Spinal cord (tissue), 10 donors: ENCODE results near the gene GTF3C1. TPM values are rescaled to one million over a fixed set of nuclear protein-coding genes. Genes with fewer than 3 reads are reported as not detected.

Experiments used
- DNase-seq, 6 donors: peaks; one replicate each; pipeline versions ENCODE4 v3.0.0 to v3.0.0-alpha.2; 2013 to 2015; ENCODE audit warnings: low spot score in 6 of 6, low read depth in 4 of 6
- H3K27ac ChIP-seq: one replicate; pipeline ENCODE4 v1.5.1; 2013; ENCODE audit warnings: low read depth, low read length, control low read depth
- H3K27me3 ChIP-seq: one replicate; pipeline ENCODE4 v1.6.1; 2013; ENCODE audit warnings: low read length; ENCODE audit not compliant: control insufficient read depth, insufficient read depth
- H3K36me3 ChIP-seq: one replicate; pipeline ENCODE4 v1.6.1; 2013; ENCODE audit warnings: low read length; ENCODE audit not compliant: control insufficient read depth, insufficient read depth
- H3K4me1 ChIP-seq: one replicate; pipeline ENCODE4 v1.6.1; 2013; ENCODE audit warnings: low read length; ENCODE audit not compliant: control insufficient read depth, insufficient read depth
- H3K4me3 ChIP-seq: one replicate; pipeline ENCODE4 v1.5.1; 2013; ENCODE audit warnings: low read depth, low read length, control low read depth
- H3K9me3 ChIP-seq: one replicate; pipeline ENCODE4 v1.6.1; 2013; ENCODE audit warnings: low read length; ENCODE audit not compliant: control insufficient read depth, insufficient read depth
- WGBS: methylation state at CpG from one replicate; pipeline ENCODE4 v1.1.5; 2013; ENCODE audit warnings: missing lambda C conversion rate; ENCODE audit not compliant: insufficient coverage; 5-methylcytosine and 5-hydroxymethylcytosine counted together
- polyA plus RNA-seq, 2 donors: library from polyadenylated mRNA; unstranded; fragments of 120-200 nt; gene quantifications; one replicate each; pipeline ENCODE4 v1.2.1, GENCODE V29; 2013; ENCODE audit not compliant: insufficient read length in 2 of 2
- total RNA-seq, 2 donors: library from RNA; depleted of rRNA in 1 of 2; stranded (reverse); fragments of 120-200 nt in 1 of 2; fragments of >200 nt in 1 of 2; gene quantifications; one replicate each; pipeline versions ENCODE4 v1.2.3 to v1.2.4, GENCODE V29; 2013 to 2014
- donor health status: healthy.

GTF3C1 gene
- total and polyA plus RNA-seq, 4 donors = 65.8 to 110 (median 93.3) TPM

DNA sequence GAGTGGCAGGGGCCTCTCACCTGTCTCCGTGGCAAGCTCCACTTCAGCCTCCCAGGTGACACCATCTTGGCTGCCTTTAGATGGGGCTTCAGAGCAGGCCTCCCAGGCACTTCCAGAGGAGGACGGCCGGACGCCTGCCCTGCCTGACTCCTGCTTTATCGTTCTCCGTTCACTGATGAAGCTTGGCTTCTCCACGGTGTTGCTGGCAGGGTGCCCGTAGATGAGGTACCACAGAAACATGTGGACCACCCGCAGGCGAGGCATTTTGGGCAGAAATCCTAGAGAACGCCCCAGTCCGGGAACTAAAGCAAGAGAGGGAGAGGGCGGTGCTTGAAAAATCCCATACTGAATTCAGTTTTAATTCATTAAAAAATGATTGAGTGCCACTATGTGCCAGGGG, 54.5 kb downstream of the GTF3C1 start:
- Histone ChIP-seq H3K9me3 (no peaks in the 10 kb centered on the region), H3K4me3 (no peak overlapping the region), H3K27ac (no peak overlapping the region), H3K27me3 (no peaks in the 10 kb centered on the region), H3K36me3 (peaks cover 86% of the 10 kb centered on the region), H3K4me1 (peaks cover 16% of the 10 kb centered on the region)
- peak in 2 of 6 donors; percentile 50 to 72 for DNase-seq
- WGBS = 48% methylated on average over 8 of the region's 13 CpGs

DNA sequence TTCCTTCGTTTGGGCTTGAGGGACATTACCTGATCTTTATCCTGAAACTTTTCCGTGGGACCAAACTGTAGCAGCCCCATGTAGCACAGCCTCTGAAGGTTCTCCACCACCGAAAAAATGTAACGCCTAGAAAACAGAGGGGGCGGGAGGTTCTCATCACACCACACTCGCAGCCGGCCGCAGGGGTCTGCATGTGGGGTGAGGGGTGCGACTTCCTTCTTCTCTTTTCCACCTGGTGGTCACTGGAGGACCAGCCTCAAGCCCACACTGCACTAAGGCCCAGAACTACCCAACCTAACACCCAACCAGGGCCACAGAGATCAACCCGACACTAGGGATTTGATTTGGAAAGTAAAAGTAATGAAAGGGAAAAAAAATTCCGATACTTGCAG, 57.1 kb downstream of the GTF3C1 start:
- H3K36me3 ChIP-seq = peaks cover 89% of the 10 kb centered on the region
- WGBS = 95% methylated on average over 2 of the region's 11 CpGs
- H3K27ac ChIP-seq = no peak overlapping the region
- H3K4me3 ChIP-seq = no peak overlapping the region
- H3K9me3 ChIP-seq = no peaks in the 10 kb centered on the region
- no peak for DNase-seq
- H3K4me1 ChIP-seq = peaks cover 8% of the 10 kb centered on the region
- no peaks in the 10 kb centered on the region for H3K27me3 ChIP-seq

GRCh38 chr16:27491894-27492587, 57.7 kb downstream of the GTF3C1 start:
- Histone ChIP-seq H3K27me3 (no peaks in the 10 kb centered on the region), H3K27ac (no peak overlapping the region), H3K9me3 (no peaks in the 10 kb centered on the region), H3K4me1 (peaks cover 8% of the 10 kb centered on the region), H3K36me3 (peaks cover 90% of the 10 kb centered on the region), H3K4me3 (no peak overlapping the region)
- DNase-seq = no peak
- WGBS = 91% methylated on average over 16 of the region's 16 CpGs

GRCh38 chr16:27489906-27490305, 59.8 kb downstream of the GTF3C1 start:
- Histone ChIP-seq H3K4me3 (no peak overlapping the region), H3K36me3 (peaks cover 86% of the 10 kb centered on the region), H3K9me3 (no peaks in the 10 kb centered on the region), H3K4me1 (peaks cover 4% of the 10 kb centered on the region), H3K27me3 (no peaks in the 10 kb centered on the region), H3K27ac (no peak overlapping the region)
- no peak for DNase-seq
- 91% methylated on average over 7 of the region's 7 CpGs for WGBS

- DNase-seq = no peak
- no peak overlapping the region for H3K4me3 ChIP-seq
- H3K9me3 ChIP-seq = no peaks in the 10 kb centered on the region
- no peak overlapping the region for H3K27ac ChIP-seq
- peaks cover 4% of the 10 kb centered on the region for H3K4me1 ChIP-seq
- WGBS = 98% methylated on average over 20 of the region's 21 CpGs
- H3K27me3 ChIP-seq = no peaks in the 10 kb centered on the region
- H3K36me3 ChIP-seq = peaks cover 86% of the 10 kb centered on the region
These were observed 60.3 kb downstream of the GTF3C1 start for GRCh38 chr16:27489421-27489820.

- Histone ChIP-seq H3K27me3 (no peaks in the 10 kb centered on the region), H3K36me3 (peaks cover 91% of the 10 kb centered on the region), H3K9me3 (no peaks in the 10 kb centered on the region), H3K27ac (no peak overlapping the region), H3K4me3 (no peak overlapping the region), H3K4me1 (peaks cover 4% of the 10 kb centered on the region)
- no peak for DNase-seq
- 83% methylated on average over 1 of the region's 3 CpGs for WGBS
These were observed 63.0 kb downstream of the GTF3C1 start for GRCh38 chr16:27486760-27487159.

DNA sequence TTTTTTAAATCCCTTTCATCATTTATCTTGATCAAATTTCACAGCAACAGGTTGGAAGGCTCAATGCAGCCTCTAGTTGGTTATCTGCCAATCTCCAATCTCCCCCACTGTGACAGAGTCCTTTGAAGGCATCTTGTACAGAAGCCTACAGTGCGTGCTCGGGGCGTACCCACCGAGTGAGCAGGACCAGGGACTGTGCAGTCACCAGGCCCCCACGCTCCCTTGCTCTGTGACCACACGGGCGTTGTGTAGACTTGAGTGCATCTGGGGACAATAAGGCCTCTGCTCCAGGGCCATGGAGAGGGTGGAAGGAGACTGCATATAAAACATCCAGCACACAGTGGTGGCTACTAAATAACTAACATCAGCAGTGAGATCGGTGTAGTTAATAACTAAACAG, 63.4 kb downstream of the GTF3C1 start:
- H3K9me3 ChIP-seq = no peaks in the 10 kb centered on the region
- peaks cover 4% of the 10 kb centered on the region for H3K4me1 ChIP-seq
- 40% methylated on average over 2 of the region's 8 CpGs for WGBS
- no peak overlapping the region for H3K4me3 ChIP-seq
- H3K27me3 ChIP-seq = no peaks in the 10 kb centered on the region
- DNase-seq = no peak
- peaks cover 91% of the 10 kb centered on the region for H3K36me3 ChIP-seq
- H3K27ac ChIP-seq = no peak overlapping the region

DNA sequence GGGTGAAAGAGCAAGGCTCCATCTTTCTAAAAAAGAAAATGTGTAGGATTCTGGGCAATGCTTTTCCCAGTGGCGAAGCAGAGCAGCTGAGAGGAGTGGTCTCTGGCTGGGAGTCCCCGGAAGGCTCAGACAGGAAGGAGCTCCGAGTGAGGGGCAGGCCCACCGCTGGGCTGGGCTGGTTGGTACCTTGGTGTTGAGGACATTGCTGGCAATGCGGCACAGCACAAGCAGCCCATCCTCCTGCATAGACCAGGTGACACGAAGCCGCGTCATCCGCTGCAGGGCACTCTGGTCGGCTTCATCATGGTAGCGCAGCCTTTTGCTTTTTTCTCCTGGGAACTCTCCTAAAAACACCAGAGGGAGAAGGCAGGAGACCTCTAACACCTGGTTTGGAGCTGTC, 63.9 kb downstream of the GTF3C1 start:
- 99% methylated on average over 8 of the region's 11 CpGs for WGBS

GRCh38 chr16:27485126-27485525, 64.6 kb downstream of the GTF3C1 start:
- WGBS = 95% methylated on average over 9 of the region's 9 CpGs
- H3K4me3 ChIP-seq = no peak overlapping the region
- no peak overlapping the region for H3K27ac ChIP-seq
- no peak for DNase-seq
- H3K27me3 ChIP-seq = no peaks in the 10 kb centered on the region
- peaks cover 4% of the 10 kb centered on the region for H3K4me1 ChIP-seq
- H3K9me3 ChIP-seq = no peaks in the 10 kb centered on the region
- H3K36me3 ChIP-seq = peaks cover 93% of the 10 kb centered on the region

More for the DNA sequence above, 63.9 kb downstream of the GTF3C1 start:
- no peaks in the 10 kb centered on the region for H3K9me3 ChIP-seq
- no peak overlapping the region for H3K4me3 ChIP-seq
- H3K4me1 ChIP-seq = peaks cover 4% of the 10 kb centered on the region
- DNase-seq = no peak
- no peak overlapping the region for H3K27ac ChIP-seq
- peaks cover 93% of the 10 kb centered on the region for H3K36me3 ChIP-seq
- H3K27me3 ChIP-seq = no peaks in the 10 kb centered on the region

GRCh38 chr16:27483624-27484023, 66.1 kb downstream of the GTF3C1 start:
- 96% methylated on average over 5 of the region's 5 CpGs for WGBS
- Histone ChIP-seq H3K36me3 (peaks cover 86% of the 10 kb centered on the region), H3K9me3 (no peaks in the 10 kb centered on the region), H3K27me3 (no peaks in the 10 kb centered on the region), H3K4me3 (no peak overlapping the region), H3K4me1 (peaks cover 4% of the 10 kb centered on the region), H3K27ac (no peak overlapping the region)
- DNase-seq = no peak
